HG02973 (cell line): ENCODE data around the gene RBM14.
"Not testable (repeated sequence)": the region's sequence is repeated elsewhere in the genome, so short reads cannot be mapped to it uniquely, and the experiment has no call there.

Source experiments
- ATAC-seq: cut with Tn5 transposase; IDR thresholded peaks from one replicate; pipeline ENCODE4 v1.9.1; 2021; ENCODE audit warnings: moderate library complexity; ENCODE audit not compliant: unreplicated experiment

The RBM14 gene

GRCh38 chr11:66632952-66633351 is 16.5 kb downstream of the RBM14 start:
- no peak for ATAC-seq

- no peak for ATAC-seq
Measured at GRCh38 chr11:66636411-66636810, 20.0 kb downstream of the RBM14 start.

GRCh38 chr11:66637557-66638176 is 21.2 kb downstream of the RBM14 start:
- ATAC-seq, result no peak

GRCh38 chr11:66638177-66639065 is 22.0 kb downstream of the RBM14 start, which contains the start of gene RBM4:
TSS of gene RBM4 (plus strand) at chr11:66638703. CDS start at chr11:66639712, 1,009 bp downstream.
- ATAC-seq, result peak; percentile 86

GRCh38 chr11:66639066-66639813 is 22.8 kb downstream of the RBM14 start:
- no peak for ATAC-seq

- not testable (repeated sequence) for ATAC-seq
Measured at GRCh38 chr11:66639814-66640340, 23.4 kb downstream of the RBM14 start.

GRCh38 chr11:66641834-66642233 is 25.4 kb downstream of the RBM14 start:
- no peak for ATAC-seq

GRCh38 chr11:66643745-66644437 is 27.5 kb downstream of the RBM14 start:
- ATAC-seq, result no peak

GRCh38 chr11:66646828-66647227 is 30.4 kb downstream of the RBM14 start:
- no peak for ATAC-seq

- no peak for ATAC-seq
Measured at GRCh38 chr11:66649903-66650302, 33.5 kb downstream of the RBM14 start.

- ATAC-seq, result no peak
Measured at GRCh38 chr11:66651016-66651415, 34.6 kb downstream of the RBM14 start.

- ATAC-seq, result no peak
Measured at GRCh38 chr11:66652651-66653050, 36.2 kb downstream of the RBM14 start.

- ATAC-seq, result no peak
Measured at GRCh38 chr11:66653123-66653522, 36.7 kb downstream of the RBM14 start.

GRCh38 chr11:66659763-66660162 is 43.3 kb downstream of the RBM14 start:
- no peak for ATAC-seq

GRCh38 chr11:66663741-66664296 is 47.4 kb downstream of the RBM14 start:
- ATAC-seq, result no peak

GRCh38 chr11:66665369-66665768 is 48.9 kb downstream of the RBM14 start:
- ATAC-seq, result no peak

GRCh38 chr11:66670816-66671215 is 54.4 kb downstream of the RBM14 start:
- ATAC-seq, result no peak

- no peak for ATAC-seq
Measured at GRCh38 chr11:66674964-66675602, 58.7 kb downstream of the RBM14 start.

GRCh38 chr11:66676282-66676919 is 60.0 kb downstream of the RBM14 start:
- ATAC-seq, result no peak
